AG10803 (cell line): Measurements from ENCODE around the gene WTIP.
A peak's percentile ranks its signal among the peaks of the same experiment; 100 is the strongest.

Experiments
- DNase-seq: peaks from one replicate; pipeline ENCODE4 v3.0.0; 2010; ENCODE audit warnings: low read depth
- H3K4me3 ChIP-seq: 2 replicates; pipeline ENCODE4 v1.5.1; 2011; ENCODE audit warnings: mild to moderate bottlenecking, low read length, control low read depth
- TF ChIP-seq, protein P1 (sequence below): conservative IDR thresholded peaks from 2 replicates; pipeline ENCODE4 v1.5.1; 2011; ENCODE audit warnings: mild to moderate bottlenecking, low read length, control low read depth, inconsistent platforms

Gene WTIP

DNA sequence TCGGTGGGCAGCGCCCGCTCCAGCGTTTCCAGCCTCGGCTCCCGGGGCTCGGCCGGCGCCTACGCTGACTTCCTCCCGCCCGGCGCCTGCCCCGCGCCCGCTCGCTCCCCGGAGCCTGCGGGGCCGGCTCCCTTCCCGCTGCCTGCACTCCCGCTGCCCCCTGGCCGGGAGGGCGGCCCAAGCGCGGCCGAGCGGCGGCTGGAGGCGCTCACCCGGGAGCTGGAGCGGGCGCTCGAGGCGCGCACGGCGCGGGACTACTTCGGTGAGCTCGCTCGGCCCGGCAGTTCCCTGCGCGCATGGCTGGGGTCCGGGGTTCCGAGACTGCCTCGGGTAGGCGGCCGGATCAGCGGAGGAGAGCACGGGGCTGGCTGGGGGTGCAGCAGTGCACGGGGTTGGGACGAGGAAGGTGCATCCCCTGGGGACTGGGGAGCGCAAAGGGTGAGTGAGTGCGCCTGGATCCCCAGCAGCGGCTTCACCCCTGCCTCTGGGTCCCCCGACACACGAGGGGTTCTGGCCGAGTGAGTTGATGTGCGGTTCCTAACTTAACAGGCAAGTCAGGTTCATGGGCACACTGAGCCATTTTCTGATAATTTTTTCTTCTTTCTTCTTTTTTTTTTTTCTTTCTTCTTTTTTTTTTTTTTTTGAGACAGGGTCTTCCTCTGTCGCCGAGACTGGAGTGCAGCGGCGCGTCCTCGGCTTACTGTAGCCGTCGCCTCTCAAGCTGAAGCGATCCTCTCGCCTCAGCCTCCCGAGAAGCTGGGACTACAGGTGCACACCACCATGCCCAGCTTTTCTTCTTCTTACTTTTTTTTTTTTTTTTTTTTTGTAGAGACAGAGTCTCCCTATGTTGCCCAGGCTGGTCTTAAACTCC lies 1.1 kb downstream of the WTIP start:
- TF ChIP-seq, protein P1, sequence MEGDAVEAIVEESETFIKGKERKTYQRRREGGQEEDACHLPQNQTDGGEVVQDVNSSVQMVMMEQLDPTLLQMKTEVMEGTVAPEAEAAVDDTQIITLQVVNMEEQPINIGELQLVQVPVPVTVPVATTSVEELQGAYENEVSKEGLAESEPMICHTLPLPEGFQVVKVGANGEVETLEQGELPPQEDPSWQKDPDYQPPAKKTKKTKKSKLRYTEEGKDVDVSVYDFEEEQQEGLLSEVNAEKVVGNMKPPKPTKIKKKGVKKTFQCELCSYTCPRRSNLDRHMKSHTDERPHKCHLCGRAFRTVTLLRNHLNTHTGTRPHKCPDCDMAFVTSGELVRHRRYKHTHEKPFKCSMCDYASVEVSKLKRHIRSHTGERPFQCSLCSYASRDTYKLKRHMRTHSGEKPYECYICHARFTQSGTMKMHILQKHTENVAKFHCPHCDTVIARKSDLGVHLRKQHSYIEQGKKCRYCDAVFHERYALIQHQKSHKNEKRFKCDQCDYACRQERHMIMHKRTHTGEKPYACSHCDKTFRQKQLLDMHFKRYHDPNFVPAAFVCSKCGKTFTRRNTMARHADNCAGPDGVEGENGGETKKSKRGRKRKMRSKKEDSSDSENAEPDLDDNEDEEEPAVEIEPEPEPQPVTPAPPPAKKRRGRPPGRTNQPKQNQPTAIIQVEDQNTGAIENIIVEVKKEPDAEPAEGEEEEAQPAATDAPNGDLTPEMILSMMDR = no peak
- H3K4me3 ChIP-seq = peak overlapping the region; percentile 84
- DNase-seq = peak; percentile 40

- no peak for DNase-seq
- TF ChIP-seq, protein P1 = no peak
- no peak overlapping the region for H3K4me3 ChIP-seq
Measured at GRCh38 chr19:34484328-34484727, 2.8 kb downstream of the WTIP start.

GRCh38 chr19:34485831-34486230 lies 4.3 kb downstream of the WTIP start:
- DNase-seq = no peak
- TF ChIP-seq, protein P1 = no peak
- H3K4me3 ChIP-seq = no peak overlapping the region

- DNase-seq = no peak
- H3K4me3 ChIP-seq = no peak overlapping the region
- TF ChIP-seq, protein P1 = no peak
Measured at GRCh38 chr19:34487651-34488051, 6.1 kb downstream of the WTIP start.

DNA sequence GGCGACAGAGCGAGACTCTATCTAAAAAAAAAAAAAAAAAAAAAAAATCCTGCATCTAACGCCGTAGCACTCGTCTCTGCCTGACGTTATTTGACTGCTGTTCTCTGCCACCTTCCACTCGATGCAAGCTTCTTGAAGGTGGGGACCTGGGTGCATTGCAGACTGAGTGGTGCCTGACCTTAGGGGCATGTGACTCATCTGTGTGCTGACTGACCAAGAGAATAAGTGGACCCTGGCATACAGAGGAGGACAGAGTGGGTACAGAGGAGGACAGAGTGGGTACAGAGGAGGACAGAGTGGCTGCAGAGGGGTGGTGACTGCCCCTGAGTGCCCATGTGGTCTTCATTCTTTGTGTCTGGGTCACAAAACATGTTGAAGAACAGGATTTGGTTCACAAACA lies 7.6 kb downstream of the WTIP start:
- TF ChIP-seq, protein P1 = no peak
- DNase-seq = no peak
- no peak overlapping the region for H3K4me3 ChIP-seq

DNA sequence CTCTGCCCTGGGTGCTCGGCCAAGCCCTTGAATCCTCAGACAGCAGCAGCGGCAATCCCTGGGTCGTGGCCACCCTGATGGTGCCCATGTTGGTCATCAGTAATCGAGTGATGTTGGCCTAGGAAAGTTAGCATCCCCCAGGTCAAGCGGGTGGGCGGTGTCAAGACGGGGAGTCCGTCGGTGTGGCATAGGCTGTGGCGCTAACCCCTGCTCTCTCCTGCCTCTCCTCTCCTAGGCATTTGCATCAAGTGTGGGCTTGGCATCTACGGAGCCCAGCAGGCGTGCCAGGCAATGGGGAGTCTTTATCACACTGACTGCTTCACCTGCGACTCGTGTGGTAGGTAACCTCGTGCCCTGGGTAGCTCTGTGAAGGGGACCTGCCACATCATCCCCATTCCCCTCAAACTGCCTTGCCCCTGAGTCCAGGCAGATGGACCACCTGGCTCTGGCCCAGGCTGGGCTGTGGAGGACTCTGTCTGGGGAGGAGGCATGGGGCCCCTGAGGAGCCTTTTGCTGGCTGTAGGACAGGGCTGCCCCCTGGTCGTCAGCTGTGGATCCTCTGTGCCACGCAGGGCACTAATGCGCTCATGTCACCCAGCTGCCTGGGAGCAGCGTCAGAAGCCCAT lies 8.7 kb downstream of the WTIP start:
- no peak for DNase-seq
- TF ChIP-seq, protein P1 = no peak
- no peak overlapping the region for H3K4me3 ChIP-seq

GRCh38 chr19:34493038-34493648 lies 11.6 kb downstream of the WTIP start:
- no peak overlapping the region for H3K4me3 ChIP-seq
- no peak for DNase-seq
- TF ChIP-seq, protein P1 = no peak
